GM12891 (cell line): Measurements from ENCODE around the gene EFCAB10.

Experiments used
- POLR2A ChIP-seq: IDR thresholded peaks from 2 replicates; pipeline ENCODE4 v1.6.1; 2011; ENCODE audit warnings: low read depth, low read length, control low read depth
- POLR2AphosphoS5 ChIP-seq: IDR thresholded peaks from 2 replicates; pipeline ENCODE4 v1.6.1; 2011; ENCODE audit warnings: low read depth, low read length, control low read depth
- SPI1 ChIP-seq: IDR thresholded peaks from 2 replicates; pipeline ENCODE4 v1.6.1; 2011; ENCODE audit warnings: low read depth, low read length, control low read depth
- TAF1 ChIP-seq: IDR thresholded peaks from 2 replicates; pipeline ENCODE4 v1.6.1; 2011; ENCODE audit warnings: low read depth, low read length, control low read depth

DNA sequence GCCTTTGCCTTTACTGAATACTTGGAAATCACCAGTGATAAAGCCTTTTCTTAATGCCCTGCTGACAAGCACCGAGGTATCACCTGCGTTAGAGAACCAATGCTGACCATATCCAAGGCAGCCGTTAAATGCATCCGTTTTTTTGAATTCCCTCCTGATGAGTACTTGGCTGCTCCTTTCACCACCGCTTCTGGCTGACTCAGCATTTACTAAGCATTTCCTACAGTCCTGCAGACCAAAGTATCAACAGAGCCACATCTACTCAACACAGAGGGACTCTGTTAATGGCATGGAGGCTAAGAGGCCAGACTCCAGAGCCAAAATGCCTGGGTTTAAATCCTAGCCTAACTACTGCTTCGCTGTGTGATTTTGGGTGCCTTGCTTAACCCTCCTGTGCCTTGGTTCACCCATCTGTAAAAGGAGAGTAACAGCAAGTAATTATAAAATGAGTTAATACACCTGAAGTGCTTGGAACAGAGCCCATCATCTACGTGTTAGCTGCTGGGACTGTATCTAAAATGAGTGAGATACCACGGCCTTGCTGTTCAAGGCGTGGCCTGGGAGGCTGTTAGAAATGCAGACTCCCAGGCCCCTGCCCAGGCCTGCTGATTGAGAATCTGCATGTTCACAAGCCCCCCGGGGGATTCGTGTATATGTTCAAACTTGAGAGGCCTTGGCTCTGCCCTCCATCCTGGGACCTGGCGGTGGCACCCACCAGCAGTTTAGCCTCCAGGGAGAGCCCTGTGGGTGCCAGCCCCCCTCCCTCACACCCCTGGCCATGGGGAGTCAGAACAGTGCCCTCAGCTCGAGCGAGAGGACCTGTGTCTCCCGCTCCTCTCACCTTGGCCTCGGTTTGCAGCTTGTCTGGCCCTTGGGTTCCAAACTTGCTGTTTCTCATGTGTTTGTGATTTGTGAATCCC, 30.8 kb upstream of the EFCAB10 start:
- no peak for TF ChIP-seq POLR2AphosphoS5
- no peak for TF ChIP-seq POLR2A
- no peak for TF ChIP-seq TAF1
- TF ChIP-seq SPI1 = no peak
